HG03354 (cell line): ENCODE data around the gene PITPNB.

Source experiments
- ATAC-seq: cut with Tn5 transposase; IDR thresholded peaks from one replicate; pipeline ENCODE4 v1.9.1; 2021; ENCODE audit warnings: mild to moderate bottlenecking; ENCODE audit not compliant: unreplicated experiment, poor library complexity, severe bottlenecking

PITPNB gene

DNA sequence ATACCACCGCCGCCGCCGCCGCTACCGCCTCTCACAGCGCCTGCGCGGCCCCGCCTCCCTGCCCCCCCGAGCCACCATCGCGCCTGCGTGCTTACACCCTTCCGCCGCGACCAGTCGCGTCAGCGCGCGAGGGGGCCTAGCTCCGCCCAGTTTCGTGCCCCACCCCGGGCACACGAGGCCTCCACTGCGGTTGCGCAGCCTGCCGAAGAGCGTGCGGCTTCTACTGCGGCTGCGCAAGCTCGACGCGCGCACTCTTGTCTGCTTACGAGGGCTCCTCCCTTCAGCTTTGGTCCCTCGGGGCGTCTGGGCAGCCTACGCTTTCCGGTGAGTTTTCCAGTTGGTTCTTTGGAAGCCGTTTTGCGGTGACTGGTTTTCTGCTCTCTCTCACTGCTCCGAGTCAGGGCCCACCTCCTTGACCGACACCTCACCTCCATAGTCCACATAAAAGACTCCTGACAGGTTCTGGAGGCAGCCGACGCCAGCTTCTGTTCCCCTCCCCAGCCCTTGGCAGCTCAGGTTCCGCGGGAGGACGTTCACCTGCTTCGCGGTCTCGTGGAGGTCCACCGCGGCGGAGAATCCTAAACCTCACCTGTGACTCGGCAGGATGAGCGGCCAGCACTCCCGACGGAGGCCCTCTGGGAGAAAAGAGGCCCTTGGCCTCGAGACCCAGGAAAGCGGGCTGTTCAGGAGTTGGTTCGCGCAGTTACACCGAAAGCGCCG, at the start of gene PITPNB:
Gene PITPNB, minus strand, starts transcription at position 35 of the 720 bp plus-strand sequence. CDS start 65 bp downstream, outside the sequence.
- ATAC-seq, result peak; percentile 82

DNA sequence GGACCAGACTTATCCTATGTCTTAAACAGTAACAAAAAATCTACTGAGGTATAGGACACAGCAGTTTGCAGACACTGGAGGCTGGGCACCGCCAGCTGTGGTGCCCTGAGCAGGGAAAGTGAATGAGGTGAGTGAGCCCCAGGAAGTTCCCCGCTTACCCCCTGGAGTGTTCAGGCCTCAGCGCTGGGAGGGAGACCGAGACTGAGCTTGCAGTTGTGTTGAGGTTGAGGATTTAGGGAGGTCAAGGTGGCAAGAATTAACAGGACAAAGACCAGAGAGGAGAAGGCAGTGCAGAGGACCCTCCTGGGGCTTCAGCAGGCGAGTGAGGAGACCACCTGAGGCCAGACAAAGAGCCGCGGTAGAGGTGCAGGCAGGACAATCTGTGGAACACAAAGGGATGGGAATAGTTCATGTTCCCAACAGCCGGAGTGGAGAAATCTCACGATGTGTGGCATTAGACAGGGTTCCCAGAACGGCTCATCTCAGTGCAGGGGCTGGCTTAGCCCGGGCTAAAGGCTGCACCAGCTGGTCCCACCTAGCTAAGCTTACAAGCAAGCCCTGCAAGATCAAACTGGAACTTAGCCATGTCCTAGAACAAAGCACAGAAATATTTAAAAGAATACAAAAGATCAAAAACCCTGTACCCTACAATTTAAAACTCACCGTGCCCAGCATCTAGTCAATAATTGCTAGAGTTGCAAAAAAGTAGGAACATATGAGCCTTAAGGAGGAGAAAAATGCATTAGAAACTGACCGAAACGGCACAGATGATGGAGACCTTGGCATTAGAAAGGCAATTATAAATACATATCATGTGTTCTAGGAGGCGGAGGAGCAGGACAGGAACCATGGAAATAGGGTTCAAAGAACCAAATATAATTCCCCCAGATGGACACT, 47.4 kb upstream of the PITPNB start:
- no peak for ATAC-seq

DNA sequence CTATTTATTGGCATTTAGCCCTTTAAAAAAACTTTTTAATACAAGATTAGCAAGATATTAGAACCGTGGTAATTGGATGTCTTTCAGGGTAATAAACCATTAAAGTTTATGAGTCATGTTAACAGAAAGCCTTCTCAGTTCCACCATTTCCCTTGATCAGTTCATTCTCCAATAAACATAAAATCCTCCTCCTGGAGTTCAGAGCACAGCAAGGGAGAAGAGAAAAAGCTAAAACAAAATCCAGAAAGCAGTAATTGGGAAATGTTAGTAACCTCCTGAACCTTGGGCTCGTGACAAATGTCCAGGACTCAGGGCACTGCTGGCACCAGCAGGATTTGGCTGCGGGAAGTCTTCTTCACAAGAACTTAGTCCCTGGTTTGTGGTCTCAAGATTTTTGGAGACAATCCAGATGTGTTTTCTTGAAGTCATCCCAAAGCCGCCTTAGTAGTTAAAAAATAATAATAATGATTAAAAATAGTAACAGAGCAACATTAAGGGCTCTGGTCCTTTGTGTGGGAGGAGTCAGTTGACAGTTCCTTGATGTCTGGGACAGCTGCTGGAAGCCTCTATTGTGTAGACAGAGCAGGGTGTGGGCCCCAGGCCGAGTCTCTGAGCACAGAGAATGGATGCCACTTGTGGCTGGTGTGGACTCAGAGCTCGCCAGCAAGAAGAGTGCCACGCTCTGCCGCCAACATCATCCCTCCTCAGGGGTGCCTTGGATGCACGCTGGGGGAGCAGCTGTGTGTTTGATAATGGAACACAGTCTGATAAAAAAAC, 43.4 kb upstream of the PITPNB start:
- ATAC-seq, result no peak

DNA sequence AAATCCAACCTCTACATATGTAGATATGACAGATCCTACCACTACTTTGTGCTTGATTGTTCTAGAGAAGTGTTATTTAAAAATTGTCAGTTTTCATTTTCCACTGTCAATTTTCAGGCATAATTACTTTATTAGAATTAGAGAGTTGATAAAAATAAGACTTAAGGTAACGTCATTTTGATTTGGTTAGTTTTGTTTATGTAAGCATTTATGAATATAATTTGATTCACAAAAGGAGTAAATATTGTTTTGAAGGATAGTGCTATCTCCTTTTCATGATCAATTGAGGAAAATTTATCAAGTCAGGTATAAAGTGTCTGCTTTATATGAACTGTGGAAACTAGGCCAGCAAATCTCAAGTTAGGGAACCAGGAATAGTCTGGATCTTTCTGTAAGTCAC, 42.6 kb upstream of the PITPNB start:
- ATAC-seq, result no peak

DNA sequence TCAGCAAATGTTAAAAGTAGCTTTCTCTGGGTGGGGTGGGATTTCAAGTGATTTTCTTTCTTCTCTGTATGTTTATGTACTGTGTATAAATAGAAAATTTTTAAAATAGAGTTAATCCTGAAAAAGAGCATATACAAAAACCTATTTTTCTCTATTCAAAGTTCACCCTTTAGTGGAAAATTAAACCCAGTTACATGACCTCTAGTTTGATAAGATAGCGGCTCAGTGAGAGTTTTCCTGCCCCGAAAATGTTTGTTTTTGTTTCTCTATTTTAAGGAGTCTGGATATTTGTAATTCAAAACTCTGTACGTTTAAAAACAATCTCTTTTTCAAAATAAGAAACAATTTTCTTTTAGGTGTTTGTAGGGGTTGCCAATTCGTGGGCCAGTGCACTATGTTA, 42.1 kb upstream of the PITPNB start:
- no peak for ATAC-seq

GRCh38 chr22:27959335-27960090, 40.5 kb upstream of the PITPNB start:
- no peak for ATAC-seq

- ATAC-seq, result no peak
These were observed 33.7 kb upstream of the PITPNB start for GRCh38 chr22:27952779-27953178.

- ATAC-seq, result no peak
These were observed 33.0 kb upstream of the PITPNB start for GRCh38 chr22:27952091-27952490.

DNA sequence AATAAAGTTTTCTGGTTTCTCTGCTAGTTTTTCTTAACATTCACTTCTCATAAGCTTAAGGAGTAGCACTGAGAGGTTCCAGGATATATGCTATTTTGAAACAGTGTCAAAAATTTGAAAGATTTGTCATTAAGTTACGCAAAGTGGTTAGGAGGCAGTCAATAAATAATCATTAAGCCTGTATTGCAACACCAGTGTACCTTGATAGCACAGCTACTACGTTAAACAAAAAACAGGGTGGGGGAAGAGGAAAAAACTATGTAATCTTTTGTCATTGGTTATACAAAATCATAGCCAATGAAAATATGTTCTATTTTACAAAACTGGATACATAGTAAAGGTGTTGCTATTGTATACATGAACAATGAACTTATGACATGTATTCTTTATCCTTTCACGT, 30.4 kb upstream of the PITPNB start:
- no peak for ATAC-seq

- no peak for ATAC-seq
These were observed 29.5 kb upstream of the PITPNB start for GRCh38 chr22:27948569-27948968.

- no peak for ATAC-seq
These were observed 28.4 kb upstream of the PITPNB start for GRCh38 chr22:27947448-27947847.

- ATAC-seq, result no peak
These were observed 22.1 kb upstream of the PITPNB start for GRCh38 chr22:27941143-27941542.

DNA sequence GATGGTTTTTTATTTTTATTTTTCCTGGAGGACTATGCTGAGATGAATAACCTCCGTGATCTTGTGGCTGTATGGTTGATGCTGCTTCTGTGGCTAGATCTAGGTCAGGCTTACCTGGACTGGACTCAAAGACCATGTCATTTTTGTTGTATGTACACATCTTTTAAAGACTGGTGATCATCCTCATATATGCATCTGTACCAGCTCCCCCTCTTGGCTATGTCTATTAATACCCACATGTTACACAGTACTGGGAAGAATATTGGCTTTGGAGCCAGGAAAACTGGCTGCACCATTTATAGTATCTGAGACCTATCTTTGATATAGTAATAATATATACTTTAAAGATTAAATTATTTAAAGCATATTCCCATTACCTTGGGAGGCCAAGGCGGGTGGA, 18.4 kb upstream of the PITPNB start:
- no peak for ATAC-seq

DNA sequence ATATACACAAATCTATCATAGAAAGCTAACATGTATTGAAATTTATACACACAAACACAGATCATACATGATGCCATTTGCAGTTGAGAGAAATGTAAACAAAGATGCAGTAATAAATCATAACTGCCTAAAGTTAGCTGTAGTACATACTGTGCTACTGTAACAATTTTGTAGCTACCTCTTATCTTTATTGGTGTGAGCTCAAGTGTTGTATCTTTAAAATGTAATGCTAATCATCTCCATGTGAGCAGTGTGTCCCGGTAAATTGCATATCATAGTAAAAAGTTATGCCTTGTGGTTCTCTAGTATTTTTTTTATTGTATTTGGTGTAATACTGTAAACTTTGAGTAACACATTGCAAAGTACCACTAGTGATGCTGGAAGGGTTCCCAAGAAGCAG, 16.8 kb upstream of the PITPNB start:
- ATAC-seq, result no peak

DNA sequence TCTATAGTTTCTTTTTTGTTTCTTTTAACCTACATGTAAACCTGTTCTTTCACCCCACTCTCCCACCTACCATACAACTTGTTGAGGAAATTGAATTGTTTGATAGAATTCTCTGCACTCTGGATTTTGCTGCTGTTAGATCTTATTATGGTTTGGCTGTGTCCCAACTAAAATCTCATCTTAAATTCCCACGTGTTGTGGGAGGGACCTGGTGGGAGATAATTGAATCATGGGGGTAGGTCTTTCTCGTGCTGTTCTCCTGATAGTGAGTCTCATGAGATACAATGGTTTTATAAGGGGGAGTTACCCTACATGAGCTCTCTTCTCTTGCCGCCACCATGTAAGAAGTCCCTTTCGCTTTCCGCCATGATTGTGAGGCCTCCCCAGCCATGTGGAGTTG, 15.0 kb upstream of the PITPNB start:
- no peak for ATAC-seq

DNA sequence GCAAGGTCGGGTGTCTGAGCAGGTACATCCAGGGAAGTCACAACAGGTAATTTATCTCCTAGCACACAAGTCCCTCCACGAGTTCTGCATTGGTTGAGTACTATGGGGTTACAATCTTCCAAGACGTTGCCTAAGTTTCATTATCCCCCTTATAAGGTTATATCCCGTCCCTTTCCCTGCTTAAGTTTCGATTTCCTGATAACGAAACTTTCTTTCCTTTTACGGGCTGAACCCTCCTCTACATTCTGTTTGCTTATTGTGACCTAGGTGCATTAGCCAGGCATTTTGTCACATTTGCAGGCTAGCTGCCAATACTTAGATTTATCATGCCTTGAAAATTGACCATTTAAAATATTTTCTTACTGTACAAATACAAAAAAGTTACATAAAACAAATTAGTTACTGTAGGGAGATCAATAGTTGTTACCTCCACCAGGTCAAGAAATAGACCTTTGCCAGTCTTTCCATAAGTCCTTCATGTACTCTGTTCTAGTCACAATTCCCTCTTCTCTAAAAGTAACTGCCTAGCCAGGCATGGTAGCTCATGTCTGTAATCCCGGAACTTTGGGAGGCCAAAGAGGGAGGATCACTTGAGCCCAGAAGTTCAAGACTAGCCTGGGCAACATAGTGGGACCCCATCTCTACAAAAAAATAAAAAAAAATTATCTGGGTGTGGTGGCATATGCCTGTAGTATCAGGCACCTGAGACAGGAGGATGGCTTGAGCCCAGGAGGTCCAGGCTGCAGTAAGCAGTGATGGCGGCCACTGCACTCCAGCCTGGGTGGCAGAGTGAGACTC, 14.3 kb upstream of the PITPNB start:
- no peak for ATAC-seq

GRCh38 chr22:27930331-27931060, 11.4 kb upstream of the PITPNB start:
- ATAC-seq, result no peak

GRCh38 chr22:27927608-27928007, 8.6 kb upstream of the PITPNB start:
- no peak for ATAC-seq
